PFSK-1 (cell line): ENCODE measurements around the gene DNAH10.

Experiments
- FOXP2 ChIP-seq: optimal IDR thresholded peaks from 2 replicates; pipeline ENCODE3; 2011; ENCODE audit warnings: borderline replicate concordance, control low read depth, inconsistent platforms; ENCODE audit not compliant: insufficient read depth; ENCODE audit errors: extremely low read length, extremely low read depth
- POLR2AphosphoS5 ChIP-seq: IDR thresholded peaks from 2 replicates; pipeline ENCODE4 v1.6.1; 2012; ENCODE audit warnings: low read depth, mild to moderate bottlenecking, control low read depth, low read length, moderate library complexity
- REST ChIP-seq, 2 experiments: IDR thresholded peaks; 2 replicates each; pipeline versions ENCODE4 v1.6.1 to v1.8.0; 2011 to 2012; ENCODE audit warnings: low read depth in 2 of 2, low read length in 2 of 2, control low read depth in 1 of 2, inconsistent platforms in 1 of 2, mild to moderate bottlenecking in 1 of 2, moderate library complexity in 1 of 2; ENCODE audit not compliant: insufficient read depth in 1 of 2
- SIN3A ChIP-seq: IDR thresholded peaks from 2 replicates; pipeline ENCODE4 v1.6.1; 2012; ENCODE audit warnings: mild to moderate bottlenecking, low read length, moderate library complexity, borderline replicate concordance; ENCODE audit not compliant: insufficient read depth
- TAF1 ChIP-seq: IDR thresholded peaks from 2 replicates; pipeline ENCODE4 v1.6.1; 2012; ENCODE audit warnings: low read length, control low read depth, borderline replicate concordance; ENCODE audit not compliant: insufficient read depth

The DNAH10 gene

GRCh38 chr12:123715195-123715594, 46.9 kb upstream of the DNAH10 start:
- TF ChIP-seq FOXP2 (no peak), TAF1 (no peak), SIN3A (no peak), POLR2AphosphoS5 (no peak), REST (IDR thresholded peaks at IDR 0.05; ENCODE audit: insufficient read depth in 1 of 2, low read depth in 2 of 2, low read length in 2 of 2) (no peak)

GRCh38 chr12:123717350-123717749, 44.8 kb upstream of the DNAH10 start:
- TF ChIP-seq FOXP2 (no peak), TAF1 (no peak), SIN3A (no peak), REST (IDR thresholded peaks at IDR 0.05; ENCODE audit: insufficient read depth in 1 of 2, low read depth in 2 of 2, low read length in 2 of 2) (no peak), POLR2AphosphoS5 (no peak)

- TF ChIP-seq POLR2AphosphoS5 (no peak), TAF1 (no peak), REST (IDR thresholded peaks at IDR 0.05; ENCODE audit: insufficient read depth in 1 of 2, low read depth in 2 of 2, low read length in 2 of 2) (no peak), SIN3A (no peak), FOXP2 (no peak)
Observed at GRCh38 chr12:123720141-123720814, 41.8 kb upstream of the DNAH10 start.

- TF ChIP-seq POLR2AphosphoS5 = no peak
- TF ChIP-seq REST (IDR thresholded peaks at IDR 0.05; ENCODE audit: insufficient read depth in 1 of 2, low read depth in 2 of 2, low read length in 2 of 2) = no peak
- TF ChIP-seq TAF1 = no peak
- TF ChIP-seq SIN3A = no peak
- TF ChIP-seq FOXP2 = no peak
Observed at GRCh38 chr12:123721245-123721644, 40.9 kb upstream of the DNAH10 start.

GRCh38 chr12:123723011-123723410, 39.1 kb upstream of the DNAH10 start:
- TF ChIP-seq TAF1 = no peak
- no peak for TF ChIP-seq FOXP2
- no peak for TF ChIP-seq SIN3A
- TF ChIP-seq POLR2AphosphoS5 = no peak
- no peak for TF ChIP-seq REST (IDR thresholded peaks at IDR 0.05; ENCODE audit: insufficient read depth in 1 of 2, low read depth in 2 of 2, low read length in 2 of 2)
